Fibroblast of pulmonary artery (primary cell): ENCODE results near the gene FTCD.

Experiments used
- DNase-seq: peaks from one replicate; pipeline ENCODE4 v3.0.0-alpha.2; 2010; ENCODE audit warnings: low read depth
- H3K4me3 ChIP-seq: replicated peaks from 2 replicates; pipeline ENCODE4 v1.5.1; 2011; ENCODE audit warnings: low read depth, mild to moderate bottlenecking, control low read depth, low read length, moderate library complexity
- CTCF ChIP-seq: IDR thresholded peaks from 2 replicates; pipeline ENCODE4 v1.5.1; 2011; ENCODE audit warnings: mild to moderate bottlenecking, control low read depth, low read length, inconsistent platforms; ENCODE audit errors: missing control alignments

Gene FTCD

DNA sequence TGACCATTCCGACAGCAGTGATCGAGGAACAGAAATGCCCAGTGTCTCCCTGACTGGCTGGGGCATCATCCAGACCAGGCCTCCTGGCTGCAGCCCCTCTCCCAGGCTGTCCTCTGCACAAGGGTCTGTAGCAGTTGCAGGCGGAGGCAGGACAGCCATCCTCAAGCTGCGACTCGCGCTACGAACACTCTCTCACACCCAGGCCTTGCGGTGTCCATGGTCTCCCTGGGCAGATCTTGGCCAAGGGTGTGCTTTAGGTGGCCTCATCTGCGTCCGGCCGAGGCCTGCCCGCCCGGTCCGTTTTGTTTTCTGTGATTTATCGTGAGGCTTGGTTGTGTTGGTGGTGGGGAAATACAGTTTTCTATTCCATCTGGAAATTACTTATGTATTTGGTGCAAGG is 15.7 kb downstream of the FTCD start:
- DNase-seq, result no peak
- H3K4me3 ChIP-seq, result no peak overlapping the region
- TF ChIP-seq CTCF, result no peak

- no peak for TF ChIP-seq CTCF
- no peak overlapping the region for H3K4me3 ChIP-seq
- DNase-seq, result no peak
Measured at GRCh38 chr21:46138383-46138970, 16.9 kb downstream of the FTCD start.

GRCh38 chr21:46137908-46138307 is 17.5 kb downstream of the FTCD start:
- H3K4me3 ChIP-seq, result no peak overlapping the region
- no peak for TF ChIP-seq CTCF
- no peak for DNase-seq

DNA sequence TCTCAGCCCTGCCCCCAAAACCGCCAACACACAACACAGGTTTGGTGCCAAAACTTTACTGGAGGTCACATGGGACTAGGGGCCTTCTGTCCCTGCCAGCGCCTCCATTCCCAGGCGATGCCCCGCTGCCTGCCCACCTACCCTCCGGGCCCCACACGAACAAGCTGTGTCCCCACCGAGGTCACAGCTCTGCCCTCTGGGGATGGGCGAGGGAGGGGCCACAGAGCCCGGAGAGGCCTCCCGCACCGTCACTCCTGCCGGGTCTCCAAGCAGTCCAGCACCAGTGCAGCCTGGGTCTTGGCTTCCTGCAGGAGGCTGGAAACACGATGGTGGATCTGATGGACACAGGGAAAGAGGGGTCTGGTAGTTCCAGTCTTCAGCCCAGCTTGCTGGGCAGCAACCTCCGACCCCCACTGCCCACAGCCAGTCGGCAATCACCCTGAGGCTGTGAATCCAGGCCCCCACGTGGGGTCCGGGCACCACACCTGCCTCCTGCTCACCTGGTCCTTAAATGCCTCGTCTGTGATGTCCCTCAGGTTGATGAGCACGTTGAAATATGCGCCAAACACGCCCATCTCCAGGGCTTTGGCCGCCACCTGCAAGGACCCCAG is 18.5 kb downstream of the FTCD start:
- no peak overlapping the region for H3K4me3 ChIP-seq
- DNase-seq, result no peak
- no peak for TF ChIP-seq CTCF

GRCh38 chr21:46135782-46136395 is 19.5 kb downstream of the FTCD start:
- no peak for TF ChIP-seq CTCF
- no peak for DNase-seq
- H3K4me3 ChIP-seq, result no peak overlapping the region

- DNase-seq, result no peak
- H3K4me3 ChIP-seq, result no peak overlapping the region
- no peak for TF ChIP-seq CTCF
Measured at GRCh38 chr21:46131838-46132651, 23.3 kb downstream of the FTCD start.
